ENCODE results near the gene INPP5A.

The INPP5A gene

DNA sequence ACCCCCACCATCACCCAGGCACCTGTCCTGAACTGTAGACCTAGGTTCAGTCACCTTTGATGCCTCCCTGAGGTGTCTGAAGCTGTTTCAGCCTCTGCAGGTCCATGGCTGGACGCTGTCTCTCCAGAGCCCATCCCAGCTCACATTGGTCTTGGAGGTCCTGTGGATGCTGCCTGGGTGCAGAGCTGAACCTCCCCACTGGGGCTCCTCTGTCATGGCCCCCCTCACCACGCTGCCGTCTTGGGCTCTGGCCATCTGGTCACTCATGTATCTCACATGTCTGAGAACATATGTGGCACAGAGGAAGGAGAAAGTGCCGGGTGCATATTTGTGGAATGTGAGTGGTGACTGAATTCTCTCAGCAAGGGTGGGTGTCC, 139.5 kb downstream of the INPP5A start:
- Histone ChIP-seq H3K9me3 (replicated peaks in 1 of 2; ENCODE audit: control insufficient read depth in 2 of 2, insufficient read depth in 1 of 2, low read depth in 1 of 2, low read length in 2 of 2) (peaks cover 6 to 11% of the 10 kb centered on the region in 2 donors), H2BK120ac (ENCODE audit: low read depth, low read length) (no peak overlapping the region), H3K36me3 (replicated peaks in 1 of 2; ENCODE audit: control insufficient read depth in 2 of 2, insufficient read depth in 2 of 2, low read length in 2 of 2) (no peaks in the 10 kb centered on the region), H4K8ac (ENCODE audit: low read depth, low read length) (peak overlapping the region; percentile 48), H4K91ac (ENCODE audit: low read depth, low read length, poor library complexity) (no peak overlapping the region), H3K4ac (ENCODE audit: low read length) (no peak overlapping the region), H3K27ac (replicated peaks; ENCODE audit: low read length) (no peak overlapping the region), H3K14ac (ENCODE audit: low read length) (peak overlapping the region; percentile 63), H3K4me3 (ENCODE audit: low read length in 2 of 2) (no peak overlapping the region), H3K18ac (ENCODE audit: low read length) (peak overlapping the region; percentile 58), H2BK5ac (ENCODE audit: low read length) (no peak overlapping the region), H3K27me3 (ENCODE audit: control insufficient read depth in 3 of 3, insufficient read depth in 3 of 3, low read depth in 1 of 3, low read length in 3 of 3) (no peaks in the 10 kb centered on the region), H2BK12ac (ENCODE audit: low read length) (no peak overlapping the region), H2AFZ (ENCODE audit: low read length) (no peak overlapping the region), H3K23ac (ENCODE audit: low read depth, low read length, poor library complexity) (peak overlapping the region; percentile 10), H3K79me1 (ENCODE audit: low read depth, low read length) (peaks cover 3% of the 10 kb centered on the region), H3K9ac (ENCODE audit: low read depth, low read length, poor library complexity) (no peak overlapping the region), H2BK15ac (ENCODE audit: low read length) (no peak overlapping the region), H3K4me2 (ENCODE audit: insufficient read depth, low read length, poor library complexity, severe bottlenecking) (no peak overlapping the region), H3K4me1 (ENCODE audit: control insufficient read depth in 2 of 2, insufficient read depth in 1 of 2, low read depth in 1 of 2, low read length in 2 of 2) (no peaks in the 10 kb centered on the region), H2AK5ac (ENCODE audit: low read depth, low read length) (no peak overlapping the region)
- DNase-seq (ENCODE audit: low spot score) = no peak
- WGBS, 2 donors (ENCODE audit: extremely low coverage in 2 of 2, insufficient read length in 2 of 2, insufficient replicate concordance in 1 of 2) = no CpG with 5 or more reads among the region's 4 CpGs

GRCh38 chr10:132677473-132678227, 140.1 kb downstream of the INPP5A start:
- H2BK15ac ChIP-seq (ENCODE audit: low read length) = no peak overlapping the region
- H3K9ac ChIP-seq (ENCODE audit: low read depth, low read length, poor library complexity) = no peak overlapping the region
- H3K9me3 ChIP-seq (replicated peaks in 1 of 2; ENCODE audit: control insufficient read depth in 2 of 2, insufficient read depth in 1 of 2, low read depth in 1 of 2, low read length in 2 of 2) = peaks cover 6 to 11% of the 10 kb centered on the region in 2 donors
- H3K4me1 ChIP-seq (ENCODE audit: control insufficient read depth in 2 of 2, insufficient read depth in 1 of 2, low read depth in 1 of 2, low read length in 2 of 2) = no peaks in the 10 kb centered on the region
- WGBS, 2 donors (ENCODE audit: extremely low coverage in 2 of 2, insufficient read length in 2 of 2, insufficient replicate concordance in 1 of 2) = no CpG with 5 or more reads among the region's 36 CpGs
- H4K8ac ChIP-seq (ENCODE audit: low read depth, low read length) = no peak overlapping the region
- peak overlapping the region; percentile 10 for H3K23ac ChIP-seq (ENCODE audit: low read depth, low read length, poor library complexity)
- no peak overlapping the region for H2BK120ac ChIP-seq (ENCODE audit: low read depth, low read length)
- H3K27me3 ChIP-seq (ENCODE audit: control insufficient read depth in 3 of 3, insufficient read depth in 3 of 3, low read depth in 1 of 3, low read length in 3 of 3) = no peaks in the 10 kb centered on the region
- H3K4me2 ChIP-seq (ENCODE audit: insufficient read depth, low read length, poor library complexity, severe bottlenecking) = no peak overlapping the region
- H2BK12ac ChIP-seq (ENCODE audit: low read length) = no peak overlapping the region
- H3K14ac ChIP-seq (ENCODE audit: low read length) = peak overlapping the region; percentile 63
- H3K27ac ChIP-seq (replicated peaks; ENCODE audit: low read length) = no peak overlapping the region
- peaks cover 3% of the 10 kb centered on the region for H3K79me1 ChIP-seq (ENCODE audit: low read depth, low read length)
- no peak overlapping the region for H3K4ac ChIP-seq (ENCODE audit: low read length)
- H2BK5ac ChIP-seq (ENCODE audit: low read length) = no peak overlapping the region
- no peaks in the 10 kb centered on the region for H3K36me3 ChIP-seq (replicated peaks in 1 of 2; ENCODE audit: control insufficient read depth in 2 of 2, insufficient read depth in 2 of 2, low read length in 2 of 2)
- no peak overlapping the region for H2AK5ac ChIP-seq (ENCODE audit: low read depth, low read length)
- no peak overlapping the region for H4K91ac ChIP-seq (ENCODE audit: low read depth, low read length, poor library complexity)
- H3K4me3 ChIP-seq (ENCODE audit: low read length in 2 of 2) = no peak overlapping the region
- peak overlapping the region; percentile 58 for H3K18ac ChIP-seq (ENCODE audit: low read length)
- no peak for DNase-seq (ENCODE audit: low spot score)
- no peak overlapping the region for H2AFZ ChIP-seq (ENCODE audit: low read length)

GRCh38 chr10:132678436-132679216, 141.0 kb downstream of the INPP5A start:
- H3K36me3 ChIP-seq (replicated peaks in 1 of 2; ENCODE audit: control insufficient read depth in 2 of 2, insufficient read depth in 2 of 2, low read length in 2 of 2) = no peaks in the 10 kb centered on the region
- H2AFZ ChIP-seq (ENCODE audit: low read length) = no peak overlapping the region
- peak overlapping the region; percentile 44 for H3K9ac ChIP-seq (ENCODE audit: low read depth, low read length, poor library complexity)
- no peak overlapping the region for H3K23ac ChIP-seq (ENCODE audit: low read depth, low read length, poor library complexity)
- no peak overlapping the region for H2BK15ac ChIP-seq (ENCODE audit: low read length)
- peak overlapping the region in 1 of 2 donors; percentile 38 for H3K4me3 ChIP-seq (ENCODE audit: low read length in 2 of 2)
- H3K4me2 ChIP-seq (ENCODE audit: insufficient read depth, low read length, poor library complexity, severe bottlenecking) = no peak overlapping the region
- H4K91ac ChIP-seq (ENCODE audit: low read depth, low read length, poor library complexity) = no peak overlapping the region
- no peak overlapping the region for H3K27ac ChIP-seq (replicated peaks; ENCODE audit: low read length)
- WGBS, 2 donors (ENCODE audit: extremely low coverage in 2 of 2, insufficient read length in 2 of 2, insufficient replicate concordance in 1 of 2) = no CpG with 5 or more reads among the region's 13 CpGs
- DNase-seq (ENCODE audit: low spot score) = no peak
- no peak overlapping the region for H2BK120ac ChIP-seq (ENCODE audit: low read depth, low read length)
- H4K8ac ChIP-seq (ENCODE audit: low read depth, low read length) = peak overlapping the region; percentile 3
- H2BK12ac ChIP-seq (ENCODE audit: low read length) = no peak overlapping the region
- peak overlapping the region; percentile 89 for H3K14ac ChIP-seq (ENCODE audit: low read length)
- peak overlapping the region; percentile 50 for H2AK5ac ChIP-seq (ENCODE audit: low read depth, low read length)
- H2BK5ac ChIP-seq (ENCODE audit: low read length) = no peak overlapping the region
- no peaks in the 10 kb centered on the region for H3K4me1 ChIP-seq (ENCODE audit: control insufficient read depth in 2 of 2, insufficient read depth in 1 of 2, low read depth in 1 of 2, low read length in 2 of 2)
- peak overlapping the region; percentile 38 for H3K18ac ChIP-seq (ENCODE audit: low read length)
- H3K4ac ChIP-seq (ENCODE audit: low read length) = no peak overlapping the region
- H3K79me1 ChIP-seq (ENCODE audit: low read depth, low read length) = peaks cover 3% of the 10 kb centered on the region
- H3K27me3 ChIP-seq (ENCODE audit: control insufficient read depth in 3 of 3, insufficient read depth in 3 of 3, low read depth in 1 of 3, low read length in 3 of 3) = no peaks in the 10 kb centered on the region
- H3K9me3 ChIP-seq (replicated peaks in 1 of 2; ENCODE audit: control insufficient read depth in 2 of 2, insufficient read depth in 1 of 2, low read depth in 1 of 2, low read length in 2 of 2) = peaks cover 6 to 11% of the 10 kb centered on the region in 2 donors

DNA sequence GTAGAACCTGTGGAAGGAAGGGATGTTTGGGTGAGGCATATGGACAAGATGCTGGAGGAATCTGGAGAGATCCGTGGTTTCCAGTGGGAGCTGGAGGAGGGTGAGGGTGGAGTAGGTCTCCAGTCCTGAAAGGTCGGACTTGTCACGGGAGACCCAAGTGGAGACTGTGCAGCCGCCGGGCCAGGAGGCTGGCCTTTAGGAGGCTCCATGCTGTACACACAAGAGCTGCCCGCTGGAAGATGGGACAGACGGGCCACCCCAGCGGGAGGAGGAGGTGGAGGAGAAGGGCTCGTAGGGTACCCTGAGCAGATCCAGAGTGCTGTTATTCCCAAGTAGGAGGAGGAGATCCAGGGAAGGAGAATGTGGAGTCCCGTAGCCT, 141.6 kb downstream of the INPP5A start:
- no peak overlapping the region for H4K91ac ChIP-seq (ENCODE audit: low read depth, low read length, poor library complexity)
- no peaks in the 10 kb centered on the region for H3K36me3 ChIP-seq (replicated peaks in 1 of 2; ENCODE audit: control insufficient read depth in 2 of 2, insufficient read depth in 2 of 2, low read length in 2 of 2)
- no peak overlapping the region for H3K4ac ChIP-seq (ENCODE audit: low read length)
- H3K79me1 ChIP-seq (ENCODE audit: low read depth, low read length) = peaks cover 3% of the 10 kb centered on the region
- H2BK12ac ChIP-seq (ENCODE audit: low read length) = no peak overlapping the region
- no peak overlapping the region for H2AK5ac ChIP-seq (ENCODE audit: low read depth, low read length)
- no peaks in the 10 kb centered on the region for H3K27me3 ChIP-seq (ENCODE audit: control insufficient read depth in 3 of 3, insufficient read depth in 3 of 3, low read depth in 1 of 3, low read length in 3 of 3)
- no CpG with 5 or more reads among the region's 10 CpGs for WGBS, 2 donors (ENCODE audit: extremely low coverage in 2 of 2, insufficient read length in 2 of 2, insufficient replicate concordance in 1 of 2)
- no peak overlapping the region for H3K4me3 ChIP-seq (ENCODE audit: low read length in 2 of 2)
- H2BK120ac ChIP-seq (ENCODE audit: low read depth, low read length) = no peak overlapping the region
- no peak overlapping the region for H3K18ac ChIP-seq (ENCODE audit: low read length)
- DNase-seq (ENCODE audit: low spot score) = no peak
- H3K14ac ChIP-seq (ENCODE audit: low read length) = no peak overlapping the region
- no peak overlapping the region for H3K23ac ChIP-seq (ENCODE audit: low read depth, low read length, poor library complexity)
- no peak overlapping the region for H3K9ac ChIP-seq (ENCODE audit: low read depth, low read length, poor library complexity)
- H3K9me3 ChIP-seq (replicated peaks in 1 of 2; ENCODE audit: control insufficient read depth in 2 of 2, insufficient read depth in 1 of 2, low read depth in 1 of 2, low read length in 2 of 2) = peaks cover 6 to 11% of the 10 kb centered on the region in 2 donors
- no peak overlapping the region for H2BK5ac ChIP-seq (ENCODE audit: low read length)
- peak overlapping the region; percentile 3 for H4K8ac ChIP-seq (ENCODE audit: low read depth, low read length)
- H2BK15ac ChIP-seq (ENCODE audit: low read length) = no peak overlapping the region
- no peak overlapping the region for H3K27ac ChIP-seq (replicated peaks; ENCODE audit: low read length)
- H3K4me2 ChIP-seq (ENCODE audit: insufficient read depth, low read length, poor library complexity, severe bottlenecking) = no peak overlapping the region
- no peaks in the 10 kb centered on the region for H3K4me1 ChIP-seq (ENCODE audit: control insufficient read depth in 2 of 2, insufficient read depth in 1 of 2, low read depth in 1 of 2, low read length in 2 of 2)
- no peak overlapping the region for H2AFZ ChIP-seq (ENCODE audit: low read length)

All from neuronal stem cell (in vitro differentiated cells).